Heart left ventricle (tissue), 16 donors: ENCODE results near the gene ATP8A1. TPM values are rescaled to one million over a fixed set of nuclear protein-coding genes. Genes with fewer than 3 reads are reported as not detected.

Source experiments
- ATAC-seq, 4 donors: fragments of 200-7000 bp; cut with Tn5 transposase; one replicate each; pipeline ENCODE4 v1.9.1; 2020 to 2022; ENCODE audit warnings: moderate library complexity in 4 of 4, mild to moderate bottlenecking in 3 of 4, moderate number of reproducible peaks in 1 of 4
- DNase-seq, 5 donors: peaks; one replicate each; pipeline ENCODE4 v3.0.0-alpha.2; 2020
- H3K27ac ChIP-seq, 12 donors: fragments of 200-600 bp; sonication (generic) in 4 of 12; one replicate each; pipeline versions ENCODE4 v1.5.0 to v1.8.0; 2016 to 2022; ENCODE audit warnings: mild to moderate bottlenecking in 2 of 12
- H3K27me3 ChIP-seq, 9 donors: fragments of 200-600 bp; sonication (generic) in 2 of 9; one replicate each; pipeline versions ENCODE4 v1.5.1 to v1.8.0; 2016 to 2022; ENCODE audit warnings: mild to moderate bottlenecking in 3 of 9
- H3K36me3 ChIP-seq, 9 donors: fragments of 200-600 bp; sonication (generic) in 2 of 9; one replicate each; pipeline versions ENCODE4 v1.5.0 to v1.8.0; 2018 to 2022; ENCODE audit warnings: mild to moderate bottlenecking in 2 of 9
- H3K4me1 ChIP-seq, 12 donors: fragments of 200-600 bp; sonication (generic) in 4 of 12; one replicate each; pipeline versions ENCODE4 v1.5.0 to v1.8.0; 2016 to 2022; ENCODE audit warnings: mild to moderate bottlenecking in 3 of 12
- H3K4me3 ChIP-seq, 12 donors: fragments of 200-600 bp; sonication (generic) in 4 of 12; one replicate each; pipeline versions ENCODE4 v1.5.0 to v1.8.0; 2017 to 2022; ENCODE audit warnings: mild to moderate bottlenecking in 9 of 12, moderate library complexity in 4 of 12
- H3K9me3 ChIP-seq, 12 donors: fragments of 200-600 bp; sonication (generic) in 4 of 12; one replicate each; pipeline versions ENCODE4 v1.5.0 to v1.8.0; 2016 to 2022; ENCODE audit warnings: mild to moderate bottlenecking in 1 of 12
- POLR2A ChIP-seq, 2 donors: fragments of 450-650 bp; IDR thresholded peaks; one replicate each; pipeline ENCODE4 v1.6.1; 2017; ENCODE audit warnings: antibody characterized with exemption in 2 of 2, mild to moderate bottlenecking in 2 of 2, moderate library complexity in 2 of 2
- WGBS, 4 donors: extraction: QIAGEN DNeasy Blood & Tissue Kit in 2 of 4; methylation state at CpG; one replicate each; pipeline versions ENCODE4 v1.1.5 to v1.1.7; 2013 to 2018; 5-methylcytosine and 5-hydroxymethylcytosine counted together
- intact Hi-C, 10 donors: fragments of 100-400 bp; cut with DNase I; formaldehyde crosslinking; loops; one replicate each; pipeline versions ENCODE4 v1.11.1 to v1.14.2; 2022
- polyA plus RNA-seq, 2 donors: library from polyadenylated mRNA; stranded (reverse); fragments of 200-250 nt; gene quantifications; one replicate each; pipeline ENCODE4 v1.2.3, GENCODE V29; 2013
- total RNA-seq, 9 donors: library from RNA; depleted of rRNA in 2 of 9; stranded (reverse); fragments of >200 nt in 2 of 9; fragmentation: NEBNext Ultra II Directional in 3 of 9; extraction: Animal tissue kit (Norgen Biotek cat#: 25700) in 3 of 9; gene quantifications; one replicate each; pipeline versions ENCODE4 v1.1.0 to v1.2.4, GENCODE V29; 2016 to 2023
- TF ChIP-seq, protein P1 (sequence below), 12 donors: fragments of 200-600 bp; sonication (generic) in 4 of 12; IDR thresholded peaks; one replicate each; pipeline versions ENCODE4 v1.5.0 to v1.8.0; 2018 to 2022; ENCODE audit warnings: antibody characterized with exemption in 12 of 12, mild to moderate bottlenecking in 5 of 12
- donor health status: ischemic (EF 13 %, LVEDD 7.1; RV severe dilation, severe dysfunction).
- donor health status: healthy with polysubstance abuse.
- donor health status: DM: no; HTN: yes; CAD: no.
- donor health status: DM: no; HTN: no; CAD: no.
- donor health status: ischemic (EF 25% LVEDD 6.9; RV normal size, moderate dysfunction).
- donor health status: ischemic (EF 25% LVEDD 5.7; RV mildly dilated, moderate dysfunction).
- donor health status: healthy.
- donor health status: DM: yes; HTN: yes; CAD: no.
- donor health status: ischemic (EF 35%, LVEDD 5.7; RV mildly dilated, moderate dysfunction).
- donor health status: nonischemic (EF 11% LVEDD 7.7; RV severe dilation, severe dysfunction).
- donor health status: DM: yes; HTN: yes; CAD: no.
- donor health status: PGD.
- donor health status: ischemic (EF 29% LVEDD 5.4; RV normal size, mild dysfunction).
- donor health status: nonischemic (EF 23%, LVEDD 6.1; RV moderate dilation, normal function).

The ATP8A1 gene
- total and polyA plus RNA-seq, 11 donors = 4.6 to 29.7 (median 16.2) TPM

DNA sequence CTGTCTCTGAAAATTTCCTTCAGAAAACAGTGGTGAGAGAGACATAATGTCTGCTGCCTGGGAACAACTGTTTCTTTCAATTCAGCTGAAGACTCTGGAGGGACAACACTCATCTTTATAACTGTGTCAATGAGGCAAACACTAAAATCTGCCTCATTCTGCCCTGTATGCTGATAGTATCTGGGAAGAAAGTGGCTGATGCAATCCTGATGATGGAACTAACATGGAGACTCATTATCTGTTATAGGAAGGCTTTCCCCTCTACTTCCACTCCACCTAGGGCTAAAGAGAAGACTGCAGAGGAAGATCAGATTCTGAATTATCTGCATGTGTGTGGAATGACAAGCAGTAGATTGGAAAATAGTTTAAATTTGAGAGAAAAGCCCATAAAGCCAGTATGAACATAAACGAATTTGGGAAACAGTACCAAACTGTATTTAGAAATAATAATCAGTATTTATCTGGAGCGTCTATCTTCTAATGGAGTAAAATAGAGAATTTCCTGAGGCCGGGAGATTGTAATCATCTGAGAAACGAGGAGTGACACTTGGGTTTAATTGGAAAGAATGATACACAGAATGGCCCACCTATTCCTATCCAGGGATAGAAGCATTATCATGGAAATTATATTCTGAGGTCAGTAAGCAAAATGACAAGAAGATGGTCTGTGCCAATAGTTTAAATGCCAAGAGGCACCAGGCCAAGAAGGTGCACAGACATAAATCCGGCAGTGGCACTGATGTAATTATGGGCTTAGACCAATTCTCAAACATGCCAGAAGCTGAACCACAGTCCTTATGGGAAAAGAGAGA is 174.2 kb downstream of the ATP8A1 start:
- H3K27ac ChIP-seq = no peak overlapping the region
- DNase-seq (no peak), ATAC-seq (no peak)
- 61 to 75% (median 70%) methylated on average over 5 of the region's 5 CpGs for WGBS, 4 donors
- no peaks in the 10 kb centered on the region for H3K27me3 ChIP-seq
- H3K36me3 ChIP-seq = peaks cover 0 to 6% (median 0%) of the 10 kb centered on the region in 9 donors
- intact Hi-C loops = no loop called here
- H3K9me3 ChIP-seq = no peaks in the 10 kb centered on the region
- H3K4me1 ChIP-seq = peaks cover 0 to 6% (median 0%) of the 10 kb centered on the region in 12 donors
- TF ChIP-seq, protein P1, sequence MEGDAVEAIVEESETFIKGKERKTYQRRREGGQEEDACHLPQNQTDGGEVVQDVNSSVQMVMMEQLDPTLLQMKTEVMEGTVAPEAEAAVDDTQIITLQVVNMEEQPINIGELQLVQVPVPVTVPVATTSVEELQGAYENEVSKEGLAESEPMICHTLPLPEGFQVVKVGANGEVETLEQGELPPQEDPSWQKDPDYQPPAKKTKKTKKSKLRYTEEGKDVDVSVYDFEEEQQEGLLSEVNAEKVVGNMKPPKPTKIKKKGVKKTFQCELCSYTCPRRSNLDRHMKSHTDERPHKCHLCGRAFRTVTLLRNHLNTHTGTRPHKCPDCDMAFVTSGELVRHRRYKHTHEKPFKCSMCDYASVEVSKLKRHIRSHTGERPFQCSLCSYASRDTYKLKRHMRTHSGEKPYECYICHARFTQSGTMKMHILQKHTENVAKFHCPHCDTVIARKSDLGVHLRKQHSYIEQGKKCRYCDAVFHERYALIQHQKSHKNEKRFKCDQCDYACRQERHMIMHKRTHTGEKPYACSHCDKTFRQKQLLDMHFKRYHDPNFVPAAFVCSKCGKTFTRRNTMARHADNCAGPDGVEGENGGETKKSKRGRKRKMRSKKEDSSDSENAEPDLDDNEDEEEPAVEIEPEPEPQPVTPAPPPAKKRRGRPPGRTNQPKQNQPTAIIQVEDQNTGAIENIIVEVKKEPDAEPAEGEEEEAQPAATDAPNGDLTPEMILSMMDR (IDR thresholded peaks at IDR 0.05) = no peak
- TF ChIP-seq POLR2A (IDR thresholded peaks at IDR 0.05) = no peak
- no peak overlapping the region for H3K4me3 ChIP-seq

DNA sequence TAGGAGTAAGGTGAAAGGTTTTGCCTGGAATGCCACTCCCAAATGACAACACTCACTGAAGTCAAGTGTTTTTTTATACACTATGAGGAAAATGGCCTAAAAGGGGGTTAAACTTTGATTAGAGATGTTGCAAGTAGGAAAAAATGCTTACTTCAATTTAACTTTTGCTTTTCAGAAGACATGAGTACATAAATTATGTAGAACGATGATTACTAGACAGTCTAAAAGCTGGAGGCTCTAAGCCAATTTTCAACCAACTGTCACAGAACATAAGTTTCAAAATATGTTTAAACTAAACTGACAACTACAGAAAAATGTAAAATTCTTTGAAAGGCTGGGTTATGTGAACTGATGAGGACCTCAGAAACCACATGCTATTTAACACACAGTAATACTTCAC is 176.2 kb downstream of the ATP8A1 start:
- 84 to 96% (median 86%) methylated on average over 1 of the region's 1 CpG for WGBS, 4 donors
- Histone ChIP-seq H3K27me3 (no peaks in the 10 kb centered on the region), H3K4me1 (peaks cover 0 to 6% (median 0%) of the 10 kb centered on the region in 12 donors), H3K4me3 (no peak overlapping the region), H3K36me3 (peaks cover 0 to 6% (median 0%) of the 10 kb centered on the region in 9 donors), H3K27ac (no peak overlapping the region), H3K9me3 (no peaks in the 10 kb centered on the region)
- TF ChIP-seq, protein P1 (IDR thresholded peaks at IDR 0.05) = no peak
- TF ChIP-seq POLR2A (IDR thresholded peaks at IDR 0.05) = no peak
- no peak for DNase-seq
- intact Hi-C loops = no loop called here
- no peak for ATAC-seq

DNA sequence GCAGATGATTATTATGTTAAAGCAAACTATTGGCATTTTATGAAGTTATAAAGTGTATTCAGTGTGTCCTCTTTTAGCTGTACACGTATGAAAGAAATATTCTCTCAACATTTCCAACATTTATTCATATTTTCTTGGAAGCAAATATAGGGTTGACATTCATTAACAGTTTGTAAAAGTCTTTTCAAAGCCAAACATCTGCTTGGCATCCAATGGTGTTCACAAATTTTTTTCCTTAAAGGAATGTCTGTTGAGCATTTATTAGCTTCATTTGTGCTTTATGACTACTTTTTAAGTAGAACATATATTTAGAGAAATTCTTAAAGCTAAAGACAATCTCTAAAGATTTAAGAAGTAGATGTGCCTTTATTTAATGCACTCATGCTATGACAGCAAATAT is 176.6 kb downstream of the ATP8A1 start:
- no peak for DNase-seq
- TF ChIP-seq POLR2A (IDR thresholded peaks at IDR 0.05) = no peak
- TF ChIP-seq, protein P1 (IDR thresholded peaks at IDR 0.05) = no peak

DNA sequence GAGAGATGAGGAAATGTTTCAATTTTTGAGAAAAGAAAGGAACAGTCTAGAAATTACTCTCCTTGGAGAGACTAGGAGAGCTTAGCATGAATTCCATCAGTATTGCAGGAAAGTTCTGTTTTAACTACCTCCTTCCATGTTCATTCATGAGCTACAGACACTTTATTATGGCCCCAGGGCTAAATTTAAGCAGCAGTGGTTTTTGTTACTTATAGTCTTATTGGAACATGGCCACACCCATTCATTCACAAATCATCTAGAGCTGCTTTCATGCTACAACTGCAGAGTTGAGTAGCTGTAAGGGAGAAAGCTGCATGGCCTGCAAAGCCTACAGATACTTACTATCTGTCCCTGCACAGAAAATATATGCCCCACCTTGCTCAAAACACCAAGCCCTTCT is 178.0 kb downstream of the ATP8A1 start:
- Histone ChIP-seq H3K4me3 (no peak overlapping the region), H3K36me3 (peaks cover 0 to 6% (median 0%) of the 10 kb centered on the region in 9 donors), H3K27ac (no peak overlapping the region), H3K27me3 (no peaks in the 10 kb centered on the region), H3K4me1 (peaks cover 0 to 6% (median 0%) of the 10 kb centered on the region in 12 donors), H3K9me3 (no peaks in the 10 kb centered on the region)
- DNase-seq (no peak), ATAC-seq (no peak)
- TF ChIP-seq POLR2A (IDR thresholded peaks at IDR 0.05) = no peak
- TF ChIP-seq, protein P1 (IDR thresholded peaks at IDR 0.05) = no peak
- intact Hi-C loops = no loop called here

More for the DNA sequence above, 176.6 kb downstream of the ATP8A1 start:
- H3K4me1 ChIP-seq = peaks cover 0 to 6% (median 0%) of the 10 kb centered on the region in 12 donors
- no peak overlapping the region for H3K4me3 ChIP-seq
- no peak overlapping the region for H3K27ac ChIP-seq
- H3K9me3 ChIP-seq = no peaks in the 10 kb centered on the region
- H3K27me3 ChIP-seq = no peaks in the 10 kb centered on the region
- ATAC-seq = no peak
- peaks cover 0 to 6% (median 0%) of the 10 kb centered on the region in 9 donors for H3K36me3 ChIP-seq
- intact Hi-C loops = no loop called here
- WGBS, 4 donors = 82 to 88% (median 85%) methylated on average over 1 of the region's 1 CpG
